22Rv1 (cell line): ENCODE data around the gene PRPF38A.

ENCODE experiments used
- CTCF ChIP-seq: fragments of 450-650 bp; IDR thresholded peaks from 2 replicates; pipeline ENCODE4 v1.5.1; 2017; ENCODE audit warnings: mild to moderate bottlenecking
- ZFX ChIP-seq: fragments of 450-650 bp; IDR thresholded peaks from 2 replicates; pipeline ENCODE4 v1.6.1; 2017; ENCODE audit warnings: antibody characterized with exemption, borderline replicate concordance

- TF ChIP-seq CTCF (no peak), ZFX (no peak)
Observed at GRCh38 chr1:52359676-52360594, 44.5 kb upstream of the PRPF38A start.
